C4-2B (cell line): ENCODE data around the gene PRKG1.

ENCODE experiments used
- H3K27ac ChIP-seq: fragments of 450-650 bp; 2 replicates; pipeline ENCODE4 v1.5.1; 2017
- ZFX ChIP-seq: fragments of 450-650 bp; IDR thresholded peaks from 2 replicates; pipeline ENCODE4 v1.6.1; 2017
- TF ChIP-seq, protein P1 (sequence below): fragments of 450-650 bp; conservative IDR thresholded peaks from 2 replicates; pipeline ENCODE4 v1.5.1; 2017; ENCODE audit warnings: mild to moderate bottlenecking

Gene PRKG1

DNA sequence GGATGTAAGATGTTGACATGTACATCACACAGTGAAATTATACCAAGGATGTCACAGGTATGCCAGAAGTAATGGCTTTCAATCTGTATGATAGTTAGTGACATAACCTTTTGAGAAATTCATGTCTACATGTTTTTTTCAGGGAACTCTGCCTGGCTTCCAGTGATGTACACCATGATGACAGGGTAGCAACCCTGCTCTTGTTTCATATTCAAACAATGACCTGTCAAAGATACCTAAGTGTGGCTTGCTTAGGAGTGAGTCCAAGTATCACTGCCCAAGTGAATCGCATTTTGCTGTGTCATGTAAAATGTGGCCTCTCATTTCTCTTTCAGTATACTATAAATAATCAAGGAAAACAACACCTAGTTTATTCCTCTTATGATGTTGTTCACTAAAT lies 1033.9 kb downstream of the PRKG1 start:
- H3K27ac ChIP-seq = no peak overlapping the region
- TF ChIP-seq ZFX = no peak
- TF ChIP-seq, protein P1, sequence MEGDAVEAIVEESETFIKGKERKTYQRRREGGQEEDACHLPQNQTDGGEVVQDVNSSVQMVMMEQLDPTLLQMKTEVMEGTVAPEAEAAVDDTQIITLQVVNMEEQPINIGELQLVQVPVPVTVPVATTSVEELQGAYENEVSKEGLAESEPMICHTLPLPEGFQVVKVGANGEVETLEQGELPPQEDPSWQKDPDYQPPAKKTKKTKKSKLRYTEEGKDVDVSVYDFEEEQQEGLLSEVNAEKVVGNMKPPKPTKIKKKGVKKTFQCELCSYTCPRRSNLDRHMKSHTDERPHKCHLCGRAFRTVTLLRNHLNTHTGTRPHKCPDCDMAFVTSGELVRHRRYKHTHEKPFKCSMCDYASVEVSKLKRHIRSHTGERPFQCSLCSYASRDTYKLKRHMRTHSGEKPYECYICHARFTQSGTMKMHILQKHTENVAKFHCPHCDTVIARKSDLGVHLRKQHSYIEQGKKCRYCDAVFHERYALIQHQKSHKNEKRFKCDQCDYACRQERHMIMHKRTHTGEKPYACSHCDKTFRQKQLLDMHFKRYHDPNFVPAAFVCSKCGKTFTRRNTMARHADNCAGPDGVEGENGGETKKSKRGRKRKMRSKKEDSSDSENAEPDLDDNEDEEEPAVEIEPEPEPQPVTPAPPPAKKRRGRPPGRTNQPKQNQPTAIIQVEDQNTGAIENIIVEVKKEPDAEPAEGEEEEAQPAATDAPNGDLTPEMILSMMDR = no peak

DNA sequence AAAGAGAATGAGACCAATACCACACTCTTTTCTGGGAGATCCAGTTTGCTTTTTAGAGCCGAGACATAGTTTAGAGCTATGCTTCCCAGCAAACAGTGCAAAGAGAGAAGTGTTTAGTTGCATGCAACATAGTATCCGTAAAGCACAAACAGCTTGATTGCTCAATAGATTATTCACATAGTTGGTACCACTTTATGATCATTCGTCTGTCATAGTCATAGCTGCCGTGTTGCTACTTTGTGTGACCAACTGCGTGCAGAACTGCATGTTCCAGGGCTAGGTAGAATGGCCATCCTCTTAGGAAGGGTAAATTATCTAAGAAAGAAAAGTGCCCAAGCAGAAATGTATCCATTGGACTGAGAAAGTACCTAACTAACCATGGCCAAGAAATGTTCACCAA lies 1036.3 kb downstream of the PRKG1 start:
- TF ChIP-seq ZFX = no peak
- TF ChIP-seq, protein P1 = no peak
- no peak overlapping the region for H3K27ac ChIP-seq

DNA sequence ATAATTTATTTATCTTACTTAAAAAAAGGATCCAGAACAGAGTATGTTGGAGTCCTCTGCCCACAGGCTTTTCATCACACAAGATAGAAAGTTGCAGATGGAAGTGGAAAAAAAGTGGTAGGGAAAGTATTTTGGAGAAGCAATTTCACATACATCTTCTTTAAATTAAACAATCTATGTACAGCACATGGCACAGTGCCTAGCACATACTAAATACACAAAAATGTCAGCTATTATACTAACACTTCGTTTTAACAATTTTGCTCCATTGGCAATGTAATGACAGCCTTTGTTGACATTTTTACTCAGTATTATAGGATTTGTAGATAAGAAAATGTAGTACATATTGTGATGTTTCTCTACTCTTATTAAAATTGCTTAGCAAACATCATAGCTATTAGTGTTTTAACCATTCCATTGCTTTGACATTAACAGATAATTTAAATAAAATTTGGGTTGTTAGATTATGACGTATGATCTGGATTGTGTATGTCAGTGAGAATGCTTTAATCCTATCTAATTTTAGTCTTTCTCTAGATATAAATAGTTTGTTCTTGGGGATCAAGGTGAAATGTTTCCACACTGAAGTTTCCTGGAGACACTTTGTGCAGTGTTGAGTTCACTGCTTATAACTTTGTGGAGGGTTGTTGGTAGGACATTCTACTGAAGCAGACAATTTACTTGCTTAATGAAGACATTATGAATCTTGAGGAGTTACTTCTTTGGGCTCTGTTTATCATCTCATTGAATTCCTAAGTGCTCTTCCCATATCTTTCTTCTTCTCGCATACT lies 1037.0 kb downstream of the PRKG1 start:
- H3K27ac ChIP-seq = no peak overlapping the region
- TF ChIP-seq ZFX = no peak
- TF ChIP-seq, protein P1 = no peak

DNA sequence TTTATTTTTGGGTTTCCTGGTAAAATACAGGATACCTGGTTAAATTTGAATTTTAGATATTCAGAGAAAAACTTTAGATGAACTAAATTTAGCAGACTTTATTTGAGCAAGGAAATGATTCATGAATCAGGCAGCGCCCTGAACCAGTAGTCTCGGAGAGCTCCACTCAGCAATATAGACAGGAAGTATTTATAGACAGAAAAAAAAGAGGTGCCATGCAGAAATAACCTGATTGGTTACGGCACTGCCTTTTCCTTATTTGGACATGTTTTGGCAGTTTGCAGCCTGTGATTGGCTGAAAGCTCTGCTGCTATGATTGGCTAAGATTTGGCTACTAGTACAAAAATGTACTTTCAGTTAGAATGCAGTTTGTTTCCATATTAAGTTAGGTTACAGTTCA lies 1041.5 kb downstream of the PRKG1 start:
- no peak for TF ChIP-seq ZFX
- TF ChIP-seq, protein P1 = no peak

DNA sequence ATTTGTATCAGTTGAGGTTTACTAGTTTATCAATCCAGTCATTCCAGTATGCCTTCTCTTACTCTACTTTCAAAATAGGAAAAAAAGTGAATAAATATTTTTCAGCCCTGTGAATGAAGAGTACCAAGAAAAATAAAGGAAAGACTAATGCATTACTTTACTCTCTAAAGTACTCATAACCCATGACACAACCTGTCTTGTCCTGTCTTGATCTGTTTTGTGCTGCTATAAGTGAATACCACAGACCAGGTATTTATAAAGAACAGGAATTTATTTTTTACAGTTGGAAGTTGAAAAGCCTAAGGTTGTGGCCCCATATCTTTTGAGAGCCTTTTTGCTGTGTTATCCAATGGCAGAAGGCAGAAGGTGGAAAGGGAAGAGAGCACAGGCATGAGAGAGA lies 1045.2 kb downstream of the PRKG1 start:
- H3K27ac ChIP-seq = no peak overlapping the region
- no peak for TF ChIP-seq ZFX
- TF ChIP-seq, protein P1 = no peak

More for the DNA sequence above, 1041.5 kb downstream of the PRKG1 start:
- H3K27ac ChIP-seq = no peak overlapping the region

DNA sequence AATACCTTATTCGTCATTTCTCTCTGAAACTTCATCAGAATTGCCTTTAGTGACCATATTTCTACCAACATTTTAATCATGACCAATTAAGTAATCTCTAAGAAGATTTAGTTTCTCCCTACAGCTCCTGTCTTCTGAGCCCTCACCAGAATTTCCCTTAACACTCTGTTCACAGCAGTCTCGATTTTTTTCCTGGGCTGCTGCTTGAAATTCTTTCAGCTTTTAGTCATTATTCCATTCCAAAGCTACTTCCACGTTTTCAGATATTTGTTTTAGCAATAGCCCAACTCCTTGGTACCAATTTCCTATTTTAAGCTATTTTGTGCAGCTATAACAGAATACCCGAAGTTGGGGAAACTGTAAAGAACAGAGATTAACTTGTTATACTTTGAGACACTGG lies 1047.4 kb downstream of the PRKG1 start:
- TF ChIP-seq, protein P1 = no peak
- TF ChIP-seq ZFX = no peak
- no peak overlapping the region for H3K27ac ChIP-seq

DNA sequence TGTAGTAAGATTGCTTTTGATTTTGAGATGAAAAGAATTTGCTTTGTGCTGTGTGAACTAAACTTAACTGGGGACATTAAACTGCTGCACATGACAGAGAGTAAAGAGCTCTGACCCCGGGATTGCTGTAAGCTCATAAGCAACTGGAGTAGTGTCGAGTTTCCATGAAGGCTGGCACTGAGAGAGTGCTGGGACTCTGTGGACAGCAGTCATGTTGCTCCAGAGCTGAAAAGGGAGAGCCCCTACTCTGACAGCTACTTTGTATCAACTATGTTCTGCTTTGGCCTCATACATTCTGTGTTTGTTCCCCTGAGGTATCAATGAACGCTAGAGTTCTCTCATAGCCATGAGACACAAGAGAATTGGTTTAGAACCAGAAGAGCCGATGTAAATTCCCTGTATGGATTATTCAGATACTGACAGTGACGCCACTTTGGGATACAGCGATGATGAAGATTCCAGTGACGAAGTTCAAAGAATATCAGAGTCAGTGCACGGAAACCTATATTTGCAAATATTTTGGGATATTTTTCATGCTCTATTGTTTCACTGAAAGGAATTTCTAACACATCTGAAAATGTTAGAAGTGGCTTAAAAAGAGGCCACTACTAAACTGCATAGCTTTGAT lies 1053.9 kb downstream of the PRKG1 start:
- no peak overlapping the region for H3K27ac ChIP-seq
- TF ChIP-seq, protein P1 = no peak
